ENCODE measurements around the gene AFMID.

GRCh38 chr17:78253946-78254672 is 66.9 kb downstream of the AFMID start:
- TF ChIP-seq CTCF (conservative IDR thresholded peaks at IDR 0.05; ENCODE audit: low read length), result no peak
- TF ChIP-seq EZH2phosphoT487 (IDR thresholded peaks at IDR 0.05; ENCODE audit: borderline replicate concordance), result no peak
